ENCODE results near the gene PLA2G2A. TPM values are rescaled to one million over a fixed set of nuclear protein-coding genes. Genes with fewer than 3 reads are reported as not detected.

Gene PLA2G2A
- total and polyA plus RNA-seq, 2 of the 8 experiments (the other 6 are each of a cell fraction or from before 2014, with no cell fraction given), result 0.69 to 3.7 TPM

DNA sequence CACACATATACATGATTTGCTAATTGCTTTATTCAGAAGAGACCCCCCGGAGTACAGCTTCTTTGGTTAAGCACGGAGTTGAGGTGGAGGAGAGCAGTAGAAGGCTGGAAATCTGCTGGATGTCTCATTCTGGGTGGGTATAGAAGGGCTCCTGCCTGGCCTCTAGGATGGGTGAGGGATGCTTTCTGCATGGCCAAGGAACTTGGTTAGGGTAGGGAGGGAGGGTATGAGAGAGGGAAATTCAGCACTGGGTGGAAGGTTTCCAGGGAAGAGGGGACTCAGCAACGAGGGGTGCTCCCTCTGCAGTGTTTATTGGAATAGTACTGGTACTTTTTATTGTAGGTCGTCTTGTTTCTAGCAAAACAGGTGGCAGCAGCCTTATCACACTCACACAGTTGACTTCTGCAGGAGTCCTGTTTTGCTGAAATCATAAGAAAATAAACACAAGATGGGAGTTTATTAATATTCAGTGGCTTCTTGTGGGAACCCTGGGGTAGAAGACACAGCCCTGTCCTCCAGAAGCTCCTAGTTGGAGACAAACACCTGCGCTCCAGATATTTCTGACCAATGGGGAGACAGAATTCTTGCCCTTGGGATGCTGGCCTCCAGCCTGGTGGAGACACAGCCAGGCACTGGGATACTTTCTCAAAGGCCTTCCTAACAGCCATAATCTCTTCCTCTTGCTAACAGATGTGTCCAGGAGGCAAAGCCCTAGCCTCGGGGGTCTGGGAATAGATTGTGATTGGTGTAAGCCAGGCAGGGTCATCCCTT is 3.8 kb downstream of the PLA2G2A start:
- Histone ChIP-seq H3K79me1 (ENCODE audit: low read depth, low read length) (no peaks in the 10 kb centered on the region), H4K20me1 (replicated peaks in 1 of 2; ENCODE audit: control insufficient read depth in 1 of 2, insufficient read depth in 2 of 2, low read length in 2 of 2) (no peaks in the 10 kb centered on the region), H2BK120ac (replicated peaks; ENCODE audit: low read depth, low read length) (peak overlapping the region; percentile 26), H3K27me3 (replicated peaks in 1 of 4; ENCODE audit: control insufficient read depth in 3 of 4, extremely low read depth in 1 of 4, insufficient read depth in 3 of 4, low read length in 3 of 4) (no peaks in the 10 kb centered on the region), H2BK5ac (ENCODE audit: low read depth, low read length) (peak overlapping the region; percentile 19; the same call in 1 of the 2 replicates), H2BK15ac (ENCODE audit: low read length) (no peak overlapping the region), H2BK12ac (ENCODE audit: low read depth, low read length) (peak overlapping the region; percentile 79), H3K79me2 (ENCODE audit: control insufficient read depth in 1 of 2, insufficient read depth in 2 of 2, low read length in 2 of 2) (no peaks in the 10 kb centered on the region), H4K5ac (ENCODE audit: insufficient read length, low read depth, low read length) (no peak overlapping the region), H3K14ac (ENCODE audit: insufficient read length) (no peak overlapping the region), H3K4me1 (replicated peaks in 1 of 4; ENCODE audit: control insufficient read depth in 3 of 4, insufficient read depth in 4 of 4, low read length in 3 of 4) (peaks cover 0 to 8% (median 0%) of the 10 kb centered on the region in 4 experiments; a peak in 2 of 7 replicates), H3K27ac (ENCODE audit: low read depth, low read length) (no peak overlapping the region), H3K9ac (replicated peaks in 1 of 4; ENCODE audit: extremely low read depth in 1 of 4, low read depth in 3 of 4, low read length in 3 of 4) (no peak overlapping the region), H3K36me3 (ENCODE audit: control insufficient read depth in 2 of 4, insufficient read depth in 4 of 4, low read length in 3 of 4) (no peaks in the 10 kb centered on the region), H3K56ac (replicated peaks; ENCODE audit: insufficient read length, low read depth, low read length) (no peak overlapping the region), H4K91ac (replicated peaks; ENCODE audit: insufficient read length, low read length) (no peak overlapping the region), H2AK5ac (ENCODE audit: low read depth, low read length) (0 out of 2 replicates have a peak overlapping the region, but pooled peaks have one; percentile 49), H3K4me2 (ENCODE audit: insufficient read depth in 1 of 2, low read depth in 2 of 2, low read length in 2 of 2) (no peak overlapping the region), H3K23me2 (ENCODE audit: low read depth, low read length) (no peaks in the 10 kb centered on the region), H3K4me3 (ENCODE audit: extremely low read depth in 1 of 4, insufficient read depth in 2 of 4, low read depth in 3 of 4, low read length in 4 of 4) (no peak overlapping the region), H3K23ac (ENCODE audit: insufficient read length) (no peak overlapping the region), H3K9me3 (ENCODE audit: insufficient read depth in 2 of 2, low read depth in 1 of 2, low read length in 1 of 2) (no peaks in the 10 kb centered on the region), H2BK20ac (ENCODE audit: low read length) (peak overlapping the region; percentile 80; the same call in 1 of the 2 replicates), H3K18ac (ENCODE audit: extremely low read depth, low read length) (peak overlapping the region; percentile 7; the same call in 1 of the 2 replicates), H4K8ac (ENCODE audit: extremely low read depth, insufficient read depth, low read length) (no peak overlapping the region), H2AFZ (ENCODE audit: low read length) (0 out of 2 replicates have a peak overlapping the region, but pooled peaks have one; percentile 38), H3K4ac (replicated peaks; ENCODE audit: insufficient read length, low read depth, low read length) (no peak overlapping the region)
- FAIRE-seq (no peak), DNase-seq (ENCODE audit: low read depth in 1 of 2, low spot score in 2 of 2) (no peak)
- TF ChIP-seq RFX5 (IDR thresholded peaks at IDR 0.05; ENCODE audit: borderline replicate concordance, low read depth, low read length) (no peak), KDM4A (IDR thresholded peaks at IDR 0.05; ENCODE audit: low read depth, low read length, severe bottlenecking) (no peak), JUND (IDR thresholded peaks at IDR 0.05; ENCODE audit: low read length) (no peak), CEBPB (IDR thresholded peaks at IDR 0.05; ENCODE audit: low read depth, low read length) (no peak), POLR2AphosphoS5 (IDR thresholded peaks at IDR 0.05; ENCODE audit: low read depth, low read length) (no peak), NRF1 (IDR thresholded peaks at IDR 0.05; ENCODE audit: low read depth, low read length) (no peak), TCF12 (IDR thresholded peaks at IDR 0.05; ENCODE audit: low read depth, low read length) (no peak), BCL11A (IDR thresholded peaks at IDR 0.05; ENCODE audit: low read depth in 2 of 2, low read length in 2 of 2) (no peak), YY1 (IDR thresholded peaks at IDR 0.05; ENCODE audit: low read depth, low read length) (no peak), SRF (IDR thresholded peaks at IDR 0.05; ENCODE audit: low read depth, low read length) (no peak), CBX8 (IDR thresholded peaks at IDR 0.05; ENCODE audit: borderline replicate concordance, low read depth, low read length) (no peak), HDAC6 (IDR thresholded peaks at IDR 0.05; ENCODE audit: low read depth, low read length) (no peak)
- TF ChIP-seq, protein P1, sequence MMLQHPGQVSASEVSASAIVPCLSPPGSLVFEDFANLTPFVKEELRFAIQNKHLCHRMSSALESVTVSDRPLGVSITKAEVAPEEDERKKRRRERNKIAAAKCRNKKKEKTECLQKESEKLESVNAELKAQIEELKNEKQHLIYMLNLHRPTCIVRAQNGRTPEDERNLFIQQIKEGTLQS (IDR thresholded peaks at IDR 0.05; ENCODE audit: insufficient read depth, low read depth, low read length), result no peak
- ChIA-PET CTCF (ENCODE audit: partially characterized antibody) (interaction anchor here (0.7 to 6.5 kb wide), 40 partner anchors 9 to 519 kb away, joined by 3 to 89 read pairs (median 5); no protein-coding TSS in a partner anchor), POLR2A (ENCODE audit: partially characterized antibody) (no interaction called here)
- WGBS, 2 experiments (ENCODE audit: extremely low coverage in 1 of 2, insufficient coverage in 1 of 2, insufficient read length in 1 of 2, insufficient replicate concordance in 2 of 2, low coverage in 1 of 2, low lambda C conversion rate in 2 of 2, missing lambda C conversion rate in 1 of 2), result 65% methylated on average over 6 of the region's 6 CpGs; no CpG with 5 or more reads in 1 of the 2 experiments
